ENCODE measurements around the gene VPS13D. TPM values are rescaled to one million over a fixed set of nuclear protein-coding genes. Genes with fewer than 3 reads are reported as not detected.

The VPS13D gene
- total and polyA plus RNA-seq, 2 of the 4 experiments (the other 2 are of a cell fraction), result 9.0 to 16.3 TPM

DNA sequence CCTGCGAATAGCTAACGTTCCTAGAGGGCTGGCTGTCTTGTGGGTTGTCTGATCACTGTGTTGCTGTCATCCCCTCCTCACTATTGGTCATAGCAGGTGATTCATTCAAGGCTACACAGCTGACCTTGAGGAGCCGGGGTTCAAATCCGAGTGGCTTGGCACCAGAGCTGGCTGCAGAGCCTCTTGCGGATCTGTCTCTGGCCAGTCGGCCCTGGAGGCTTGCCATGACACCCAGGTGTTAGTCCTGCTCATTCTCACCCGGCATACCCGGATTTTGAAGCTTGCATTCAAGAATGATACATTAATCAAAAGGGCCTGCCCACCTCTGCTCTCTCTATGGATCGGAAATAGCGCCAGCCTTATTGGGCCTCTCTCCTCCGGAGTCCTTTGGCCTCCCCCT is 277.8 kb downstream of the VPS13D start:
- no peak overlapping the region for H2BK15ac ChIP-seq (ENCODE audit: low read depth, low read length)
- ChIA-PET POLR2A (ENCODE audit: unreplicated experiment) (no interaction called here), CTCF (no interaction called here)
- peaks cover 13% of the 10 kb centered on the region for H3K9me1 ChIP-seq (ENCODE audit: insufficient read depth, low read length)
- TF ChIP-seq NFE2L2 (IDR thresholded peaks at IDR 0.05; ENCODE audit: low read depth, low read length) (no peak), RFX5 (IDR thresholded peaks at IDR 0.05; ENCODE audit: low read depth, low read length) (no peak), CHD1 (IDR thresholded peaks at IDR 0.05; ENCODE audit: low read depth, low read length) (no peak), POLR2A (IDR thresholded peaks at IDR 0.05; ENCODE audit: low read depth, low read length) (no peak), SMC3 (IDR thresholded peaks at IDR 0.05; ENCODE audit: low read depth, low read length) (no peak), CTCF (conservative IDR thresholded peaks at IDR 0.05; ENCODE audit: low read depth, low read length) (no peak), RAD21 (IDR thresholded peaks at IDR 0.05; ENCODE audit: low read length) (no peak), RCOR1 (IDR thresholded peaks at IDR 0.05; ENCODE audit: insufficient replicate concordance, low read length) (no peak), USF2 (IDR thresholded peaks at IDR 0.05; ENCODE audit: low read depth, low read length) (no peak), MXI1 (IDR thresholded peaks at IDR 0.05; ENCODE audit: borderline replicate concordance, low read depth, low read length) (no peak), FOS (IDR thresholded peaks at IDR 0.05; ENCODE audit: low read depth, low read length) (no peak), CEBPB (IDR thresholded peaks at IDR 0.05; ENCODE audit: low read depth, low read length) (no peak), BHLHE40 (IDR thresholded peaks at IDR 0.05; ENCODE audit: low read depth, low read length) (no peak), MAZ (IDR thresholded peaks at IDR 0.05; ENCODE audit: borderline replicate concordance, low read depth, low read length) (no peak), MAFK (IDR thresholded peaks at IDR 0.05; ENCODE audit: low read depth, low read length) (no peak)
- TF ChIP-seq, protein P1, sequence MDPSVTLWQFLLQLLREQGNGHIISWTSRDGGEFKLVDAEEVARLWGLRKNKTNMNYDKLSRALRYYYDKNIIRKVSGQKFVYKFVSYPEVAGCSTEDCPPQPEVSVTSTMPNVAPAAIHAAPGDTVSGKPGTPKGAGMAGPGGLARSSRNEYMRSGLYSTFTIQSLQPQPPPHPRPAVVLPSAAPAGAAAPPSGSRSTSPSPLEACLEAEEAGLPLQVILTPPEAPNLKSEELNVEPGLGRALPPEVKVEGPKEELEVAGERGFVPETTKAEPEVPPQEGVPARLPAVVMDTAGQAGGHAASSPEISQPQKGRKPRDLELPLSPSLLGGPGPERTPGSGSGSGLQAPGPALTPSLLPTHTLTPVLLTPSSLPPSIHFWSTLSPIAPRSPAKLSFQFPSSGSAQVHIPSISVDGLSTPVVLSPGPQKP (IDR thresholded peaks at IDR 0.05; ENCODE audit: borderline replicate concordance, low read depth, low read length), result no peak
- H3K9me3 ChIP-seq (ENCODE audit: control insufficient read depth, insufficient read depth, low read length), result no peaks in the 10 kb centered on the region
- H2AFZ ChIP-seq (replicated peaks; ENCODE audit: low read length, poor library complexity), result no peak overlapping the region
- H3K9ac ChIP-seq (ENCODE audit: low read depth, low read length), result no peak overlapping the region
- H3K4me3 ChIP-seq (ENCODE audit: insufficient read depth, low read depth, low read length), result no peak overlapping the region
- H3K36me3 ChIP-seq (ENCODE audit: control insufficient read depth, insufficient read depth, low read length), result peaks cover 12% of the 10 kb centered on the region; the same call in 1 of the 2 replicates
- H3K4me1 ChIP-seq (ENCODE audit: control insufficient read depth, insufficient read depth, low read length), result peaks cover 14% of the 10 kb centered on the region
- in situ Hi-C loops (cut with MboI; ENCODE audit: low sequenced_read_pairs), result no loop called here
- no peak overlapping the region for H3K27ac ChIP-seq (ENCODE audit: insufficient read depth, low read length)
- intact Hi-C loops (cut with micrococcal nuclease), result no loop called here
- no TSS peak for BruUV-seq (replicated peaks)
- H3K56ac ChIP-seq (ENCODE audit: extremely low read depth, insufficient read depth, low read length), result no peak overlapping the region
- H2BK20ac ChIP-seq (ENCODE audit: low read depth, low read length), result no peak overlapping the region
- H3K18ac ChIP-seq (ENCODE audit: low read depth, low read length), result no peak overlapping the region
- H2AK9ac ChIP-seq (replicated peaks; ENCODE audit: low read depth, low read length, poor library complexity), result no peak overlapping the region
- H2AK5ac ChIP-seq (ENCODE audit: low read depth, low read length), result no peak overlapping the region
- no peak overlapping the region for H3K23ac ChIP-seq (ENCODE audit: low read depth, low read length)
- no peak overlapping the region for H4K91ac ChIP-seq (ENCODE audit: insufficient read depth, low read depth, low read length)
- no peak overlapping the region for H4K8ac ChIP-seq (ENCODE audit: low read depth in 2 of 2, low read length in 2 of 2)
- H3K4me2 ChIP-seq (ENCODE audit: low read depth, low read length), result no peak overlapping the region
- no peaks in the 10 kb centered on the region for H4K20me1 ChIP-seq (ENCODE audit: insufficient read depth, low read length)
- no peak overlapping the region for H2BK5ac ChIP-seq (ENCODE audit: low read depth, low read length, poor library complexity, severe bottlenecking)
- no peaks in the 10 kb centered on the region for H3K27me3 ChIP-seq (ENCODE audit: control insufficient read depth, insufficient read depth, low read length)
- H4K5ac ChIP-seq (ENCODE audit: low read depth, low read length), result no peak overlapping the region
- DNase-seq (no peak), ATAC-seq (ENCODE audit: low read depth) (no peak)
- no peaks in the 10 kb centered on the region for H3K79me1 ChIP-seq (ENCODE audit: low read depth in 1 of 2, low read length in 2 of 2)
- dilution Hi-C loops (cut with HindIII; ENCODE audit: low sequenced_read_pairs, unreplicated experiment), result no loop called here
- no peak overlapping the region for H3K4ac ChIP-seq (ENCODE audit: low read depth, low read length)
- no peak overlapping the region for H3K14ac ChIP-seq (replicated peaks; ENCODE audit: low read depth, low read length)
- 95% methylated on average over 4 of the region's 11 CpGs; no CpG with 5 or more reads in 1 of the 2 experiments for WGBS, 2 experiments (ENCODE audit: extremely low coverage in 2 of 2, insufficient read length in 1 of 2)
- no peak overlapping the region for H2BK120ac ChIP-seq (ENCODE audit: low read depth, low read length)
